Posterior vena cava (tissue), 2 donors: ENCODE data around the gene DNAJB13. TPM values are rescaled to one million over a fixed set of nuclear protein-coding genes. Genes with fewer than 3 reads are reported as not detected.

ENCODE experiments used
- DNase-seq: peaks from one replicate; pipeline ENCODE4 v3.0.0-alpha.2; 2020; ENCODE audit warnings: low spot score
- intact Hi-C, 2 donors: fragments of 100-400 bp; cut with DNase I; formaldehyde crosslinking; loops; one replicate each; pipeline versions ENCODE4 v1.14.1 to v1.14.2; 2022 to 2023
- total RNA-seq, 2 donors: library from RNA; stranded (reverse); fragmentation: NEBNext Ultra II Directional; extraction: Animal tissue kit (Norgen Biotek cat#: 25700); gene quantifications; one replicate each; pipeline ENCODE4 v1.2.1, GENCODE V29; 2021
- donor health status: DM: yes; HTN: yes; CAD: no.
- donor health status: DM: yes; HTN: yes; CAD: no.

Gene DNAJB13
- total RNA-seq, 2 donors from 2014 or later, result not detected

- intact Hi-C loops, result loop anchor here in 1 of 2 donors (5.0 kb wide), 1 partner anchor 1202 kb away; no protein-coding TSS in a partner anchor
- DNase-seq, result no peak
Observed at GRCh38 chr11:73995731-73996130, 44.9 kb downstream of the DNAJB13 start.

- DNase-seq, result peak; percentile 13
Observed at GRCh38 chr11:73996161-73996747, 45.4 kb downstream of the DNAJB13 start.

GRCh38 chr11:73997120-73997770, 46.4 kb downstream of the DNAJB13 start:
- intact Hi-C loops, result loop anchor here in 1 of 2 donors (5.0 kb wide), 1 partner anchor 1200 kb away; no protein-coding TSS in a partner anchor
- peak; percentile 36 for DNase-seq

More at GRCh38 chr11:73996161-73996747, 45.4 kb downstream of the DNAJB13 start:
- intact Hi-C loops, result loop anchor here in 1 of 2 donors (5.0 kb wide), 1 partner anchor 1201 kb away; no protein-coding TSS in a partner anchor

- intact Hi-C loops, result loop anchor here in 1 of 2 donors (5.0 kb wide), 1 partner anchor 1198 kb away; no protein-coding TSS in a partner anchor
- DNase-seq, result peak; percentile 20
Observed at GRCh38 chr11:73998846-73999575, 48.2 kb downstream of the DNAJB13 start.

- DNase-seq, result peak; percentile 9
- intact Hi-C loops, result loop anchor here in 1 of 2 donors (5.0 kb wide), 1 partner anchor 1198 kb away; no protein-coding TSS in a partner anchor
Observed at GRCh38 chr11:73999581-74000306, 48.9 kb downstream of the DNAJB13 start.

GRCh38 chr11:74000307-74001133, 49.7 kb downstream of the DNAJB13 start:
- intact Hi-C loops, result no loop called here
- DNase-seq, result peak; percentile 15

- DNase-seq, result peak; percentile 73
- intact Hi-C loops, result no loop called here
Observed at GRCh38 chr11:74001822-74002286, 51.0 kb downstream of the DNAJB13 start.

GRCh38 chr11:74002832-74003231, 52.0 kb downstream of the DNAJB13 start:
- intact Hi-C loops, result no loop called here
- no peak for DNase-seq

GRCh38 chr11:74004046-74004695, 53.3 kb downstream of the DNAJB13 start:
- intact Hi-C loops, result no loop called here
- peak; percentile 40 for DNase-seq

- DNase-seq, result peak; percentile 81
- intact Hi-C loops, result no loop called here
Observed at GRCh38 chr11:74004759-74005615, 54.2 kb downstream of the DNAJB13 start.

GRCh38 chr11:74005721-74006517, 55.1 kb downstream of the DNAJB13 start:
- intact Hi-C loops, result no loop called here
- DNase-seq, result peak; percentile 54

GRCh38 chr11:74006743-74007304, 56.0 kb downstream of the DNAJB13 start:
- DNase-seq, result peak; percentile 29
- intact Hi-C loops, result no loop called here

- DNase-seq, result peak; percentile 30
- intact Hi-C loops, result no loop called here
Observed at GRCh38 chr11:74007691-74008372, 57.0 kb downstream of the DNAJB13 start.

- DNase-seq, result peak; percentile 66
- intact Hi-C loops, result no loop called here
Observed at GRCh38 chr11:74008373-74009229, 57.8 kb downstream of the DNAJB13 start, which contains the start of gene UCP3. Gene UCP3 (minus strand): TSS chr11:74009085. CDS start chr11:74007042, 2,043 bp downstream.
